Liver (tissue), 2 donors: ENCODE measurements around the gene ADCY10.
"Not testable (repeated sequence)": the region's sequence is repeated elsewhere in the genome, so short reads cannot be mapped to it uniquely, and the experiment has no call there.

Experiments
- REST ChIP-seq: IDR thresholded peaks from 2 replicates; pipeline ENCODE4 v1.6.1; 2016; ENCODE audit warnings: antibody characterized with exemption, mild to moderate bottlenecking
- RXRA ChIP-seq, 2 donors: IDR thresholded peaks; 2 replicates each; pipeline ENCODE4 v1.6.1; 2017 to 2018; ENCODE audit warnings: antibody characterized with exemption in 2 of 2, mild to moderate bottlenecking in 1 of 2
- SP1 ChIP-seq: IDR thresholded peaks from 2 replicates; pipeline ENCODE4 v1.6.1; 2018; ENCODE audit warnings: antibody characterized with exemption, mild to moderate bottlenecking
- TAF1 ChIP-seq: conservative IDR thresholded peaks from 2 replicates; pipeline ENCODE4 v1.6.1; 2016; ENCODE audit warnings: antibody characterized with exemption, mild to moderate bottlenecking
- donor health status: healthy.

DNA sequence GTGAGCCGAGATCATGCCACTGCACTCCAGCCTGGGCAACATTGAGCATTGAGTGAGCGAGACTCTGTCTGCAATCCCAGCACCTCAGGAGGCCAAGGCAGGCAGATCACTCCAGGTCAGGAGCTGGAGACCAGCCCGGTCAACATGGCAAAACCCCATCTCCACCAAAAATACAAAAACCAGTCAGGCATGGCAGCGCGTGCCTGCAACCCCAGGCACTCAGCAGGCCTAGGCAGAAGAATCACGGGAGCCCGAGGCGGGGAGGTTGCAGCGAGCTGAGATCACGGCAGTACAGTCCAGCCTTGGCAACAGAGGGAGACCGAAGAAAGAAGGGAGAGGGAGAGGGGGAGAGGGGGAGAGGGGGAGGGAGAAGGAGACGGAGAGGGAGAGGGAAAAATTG lies 107.3 kb downstream of the ADCY10 start:
- not testable (repeated sequence) for TF ChIP-seq RXRA (IDR thresholded peaks at IDR 0.05); SP1; TAF1; REST
